OCI-LY7 (cell line): Measurements from ENCODE around the gene COL25A1.
"Not testable (repeated sequence)": the region's sequence is repeated elsewhere in the genome, so short reads cannot be mapped to it uniquely, and the experiment has no call there.

ENCODE experiments used
- CTCF ChIP-seq: fragments of 200-600 bp; sonication (generic); conservative IDR thresholded peaks from 2 replicates; pipeline ENCODE4 v1.5.1; 2014; ENCODE audit warnings: mild to moderate bottlenecking, antibody characterized with exemption, low read length, moderate library complexity, mixed read lengths
- EZH2phosphoT487 ChIP-seq: fragments of 200-600 bp; sonication (generic); IDR thresholded peaks from 2 replicates; pipeline ENCODE4 v1.6.1; 2018; ENCODE audit warnings: low read depth, borderline replicate concordance, mild to moderate bottlenecking, mixed run types, antibody characterized with exemption, low read length, moderate library complexity, mixed read lengths

GRCh38 chr4:109070677-109071076 is 231.8 kb downstream of the COL25A1 start:
- not testable (repeated sequence) for TF ChIP-seq CTCF, EZH2phosphoT487
